Caki2 (cell line): Measurements from ENCODE around the gene KATNAL1. TPM values are rescaled to one million over a fixed set of nuclear protein-coding genes. Genes with fewer than 3 reads are reported as not detected.
"Not testable (repeated sequence)": the region's sequence is repeated elsewhere in the genome, so short reads cannot be mapped to it uniquely, and the experiment has no call there.

Source experiments
- DNase-seq: peaks from one replicate; pipeline ENCODE4 v3.0.0-alpha.2; 2015; ENCODE audit warnings: low read depth
- in situ Hi-C: cut with HindIII; loops from 2 replicates; pipeline ENCODE4 v1.10.0; 2016; ENCODE audit warnings: low sequenced_read_pairs, low pct_unique_long_range_greater_than_20kb, mixed read lengths
- total RNA-seq: library from RNA; depleted of rRNA; stranded (reverse); fragments of >200 nt; shearing (Covaris generic); gene quantifications from 2 replicates; pipeline ENCODE4 v1.2.3, GENCODE V29; 2014; ENCODE audit warnings: low replicate concordance

KATNAL1 gene
- total RNA-seq, 1 experiment from 2014 or later, result 15.1 TPM

DNA sequence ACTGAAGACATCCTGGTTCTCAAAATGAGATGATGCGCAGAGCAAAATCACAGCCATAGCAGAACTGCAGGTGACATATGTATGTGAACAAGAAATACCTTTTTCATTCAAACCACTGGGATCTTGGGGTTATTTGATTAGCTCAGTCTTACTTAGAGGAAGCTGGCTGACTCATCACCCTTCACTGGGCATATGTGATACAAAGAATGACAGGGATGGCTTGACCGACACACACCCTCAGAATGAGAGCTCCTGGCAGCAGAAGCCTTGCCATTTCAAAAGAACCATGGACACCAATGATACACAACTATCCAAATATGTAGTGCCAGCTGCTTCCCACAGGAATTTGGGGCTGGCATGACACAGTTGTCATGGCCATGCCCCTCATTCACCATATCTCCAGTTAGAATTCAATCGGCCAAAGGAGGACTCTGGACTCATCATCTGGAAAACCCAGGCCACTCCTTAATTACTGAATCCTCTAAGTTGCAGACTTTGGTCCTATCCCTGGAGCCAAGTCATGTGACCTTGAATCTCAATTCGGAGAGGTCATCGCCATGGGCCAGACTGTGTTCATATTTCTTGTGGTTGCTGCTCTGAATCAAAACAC is 115.8 kb downstream of the KATNAL1 start:
- in situ Hi-C loops, result no loop called here

DNA sequence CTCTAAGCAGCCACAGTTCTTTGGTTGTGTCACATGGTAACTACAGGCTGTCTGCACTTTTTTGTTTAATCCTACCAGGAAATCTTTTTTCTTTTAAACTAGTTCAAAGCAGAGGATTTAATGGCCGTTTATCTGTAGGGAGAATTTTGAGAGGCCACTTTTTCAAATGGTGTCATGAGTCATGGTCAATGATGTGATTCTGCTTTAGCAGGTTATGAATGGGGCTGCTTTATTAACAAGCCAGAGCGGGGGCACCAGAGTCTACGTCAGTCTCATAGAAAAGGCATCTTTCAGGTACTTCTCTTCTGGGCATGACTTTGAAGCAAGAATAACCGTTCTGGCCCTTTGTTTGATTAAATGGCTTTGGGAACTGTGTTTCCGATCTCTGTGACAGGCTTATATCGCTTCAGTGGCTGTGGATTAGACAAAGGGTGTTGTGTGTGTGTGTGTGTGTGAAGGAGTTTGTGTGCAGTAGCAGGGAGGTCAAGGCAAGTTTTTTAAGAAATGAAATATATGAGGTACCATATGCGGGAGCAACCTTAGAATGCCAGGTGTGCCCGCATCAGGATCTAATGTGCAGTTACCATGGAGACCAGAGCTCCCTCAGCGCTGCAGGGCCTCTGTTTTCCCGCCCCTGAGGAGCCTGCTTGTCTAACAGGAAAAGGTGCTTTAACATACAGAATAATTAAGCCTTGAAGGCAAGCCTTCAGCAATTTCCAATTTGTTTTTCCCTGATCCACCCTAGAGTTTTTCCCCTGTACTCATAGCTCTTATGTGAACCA is 120.5 kb downstream of the KATNAL1 start:
- in situ Hi-C loops, result no loop called here
- DNase-seq, result no peak

More for the DNA sequence above, 115.8 kb downstream of the KATNAL1 start:
- peak; percentile 29 for DNase-seq

GRCh38 chr13:30181888-30182651 is 125.3 kb downstream of the KATNAL1 start:
- in situ Hi-C loops, result no loop called here

DNA sequence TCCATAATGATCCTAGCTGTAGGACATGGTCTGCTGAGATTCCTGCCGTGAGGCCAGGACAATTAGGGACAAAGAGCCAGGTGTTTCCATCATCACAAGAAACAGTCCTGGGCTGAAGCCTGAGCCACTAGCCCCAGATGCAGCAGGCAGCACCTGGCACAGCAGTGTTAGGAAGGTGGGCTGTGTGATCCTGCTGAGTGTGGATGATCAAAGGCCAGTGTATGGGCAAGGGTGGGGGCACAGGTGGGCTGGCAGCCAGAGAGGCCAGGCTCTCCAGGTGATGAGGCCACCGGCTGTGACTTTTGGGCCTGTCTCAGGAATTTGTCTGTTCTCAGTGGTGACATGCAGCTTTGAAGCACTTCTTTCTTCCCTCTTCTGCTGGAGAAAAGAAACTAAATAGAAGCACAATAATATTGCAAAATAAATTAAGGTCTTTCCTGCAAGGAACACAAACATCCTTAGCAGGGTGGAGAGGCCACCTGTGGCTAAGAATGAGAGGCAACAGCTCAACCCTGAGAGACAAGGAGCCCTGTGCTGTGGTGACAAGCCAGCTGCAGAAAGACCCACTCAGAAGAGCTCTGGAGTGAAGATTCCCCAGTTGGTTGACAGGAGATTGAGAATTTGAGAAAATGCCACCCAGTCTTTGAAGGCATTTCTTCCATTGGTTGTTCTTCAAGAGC is 127.6 kb downstream of the KATNAL1 start:
- no peak for DNase-seq

More at GRCh38 chr13:30181888-30182651, 125.3 kb downstream of the KATNAL1 start:
- DNase-seq, result no peak

GRCh38 chr13:30178976-30179375 is 128.4 kb downstream of the KATNAL1 start:
- DNase-seq, result no peak
- in situ Hi-C loops, result no loop called here

More for the DNA sequence above, 127.6 kb downstream of the KATNAL1 start:
- in situ Hi-C loops, result no loop called here

GRCh38 chr13:30175166-30175565 is 132.2 kb downstream of the KATNAL1 start:
- in situ Hi-C loops, result no loop called here
- no peak for DNase-seq

- in situ Hi-C loops, result not testable (repeated sequence)
Measured at GRCh38 chr13:30174250-30174649, 133.1 kb downstream of the KATNAL1 start.

DNA sequence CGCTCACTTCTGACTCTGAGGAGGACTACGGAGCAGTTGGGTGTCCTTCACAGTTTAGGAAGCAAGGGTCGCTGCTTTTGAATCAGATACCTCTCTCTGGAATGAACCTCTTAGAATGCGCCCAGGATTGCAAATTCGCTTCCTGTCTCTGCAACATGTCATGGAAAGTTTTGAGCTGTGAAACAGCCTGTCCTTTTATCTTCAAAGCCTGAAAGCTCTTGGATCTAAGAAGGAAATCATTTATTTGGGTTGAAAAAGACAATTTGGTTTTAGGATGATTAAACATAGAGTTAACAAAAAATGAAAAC is 134.1 kb downstream of the KATNAL1 start:
- in situ Hi-C loops, result no loop called here
- DNase-seq, result no peak

More at GRCh38 chr13:30174250-30174649, 133.1 kb downstream of the KATNAL1 start:
- not testable (repeated sequence) for DNase-seq

- in situ Hi-C loops, result no loop called here
- DNase-seq, result peak; percentile 65
Measured at GRCh38 chr13:30172593-30173302, 134.6 kb downstream of the KATNAL1 start.

GRCh38 chr13:30170569-30170968 is 136.8 kb downstream of the KATNAL1 start:
- in situ Hi-C loops, result no loop called here

DNA sequence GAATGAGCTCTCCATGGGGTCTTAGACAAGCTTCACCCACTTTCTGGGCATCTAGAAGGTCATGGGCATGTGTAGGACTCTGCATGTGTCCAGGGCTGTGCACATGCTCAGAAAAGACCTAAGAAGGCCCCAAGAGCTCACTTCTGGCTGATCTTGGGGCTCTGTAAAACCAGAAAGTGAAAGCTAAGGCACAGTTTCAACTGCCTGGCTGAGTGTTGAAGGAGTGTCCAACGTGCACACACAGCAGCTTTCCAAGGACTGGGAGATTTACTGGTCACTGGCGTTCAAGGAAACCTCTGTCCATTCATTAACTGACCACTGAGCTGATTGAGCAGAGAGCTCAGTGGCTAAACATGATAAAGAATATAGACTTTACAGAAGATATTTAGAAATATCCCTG is 137.9 kb downstream of the KATNAL1 start:
- DNase-seq, result no peak

More at GRCh38 chr13:30170569-30170968, 136.8 kb downstream of the KATNAL1 start:
- DNase-seq, result no peak

GRCh38 chr13:30165796-30166195 is 141.6 kb downstream of the KATNAL1 start:
- in situ Hi-C loops, result no loop called here
- DNase-seq, result no peak

More for the DNA sequence above, 137.9 kb downstream of the KATNAL1 start:
- in situ Hi-C loops, result no loop called here

DNA sequence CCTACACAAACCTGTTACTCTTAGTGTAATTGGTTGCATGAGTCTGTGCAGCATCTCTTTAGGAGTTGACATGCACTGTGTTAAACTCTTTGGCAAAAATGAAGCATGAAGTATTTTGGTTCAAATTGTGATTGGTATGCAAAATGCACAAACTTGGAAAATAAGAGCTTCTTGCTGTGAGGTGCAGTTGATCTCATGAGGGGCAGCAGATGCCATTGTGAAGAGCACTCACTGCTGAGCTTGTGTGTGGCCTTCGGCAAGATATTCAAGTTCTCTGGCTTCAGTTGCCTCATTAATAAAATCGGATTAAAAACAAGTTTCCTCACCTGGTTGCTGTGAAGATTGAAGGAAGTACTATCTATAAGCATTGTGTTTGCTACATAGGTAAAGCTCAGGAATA is 142.3 kb downstream of the KATNAL1 start:
- DNase-seq, result no peak
- in situ Hi-C loops, result no loop called here

DNA sequence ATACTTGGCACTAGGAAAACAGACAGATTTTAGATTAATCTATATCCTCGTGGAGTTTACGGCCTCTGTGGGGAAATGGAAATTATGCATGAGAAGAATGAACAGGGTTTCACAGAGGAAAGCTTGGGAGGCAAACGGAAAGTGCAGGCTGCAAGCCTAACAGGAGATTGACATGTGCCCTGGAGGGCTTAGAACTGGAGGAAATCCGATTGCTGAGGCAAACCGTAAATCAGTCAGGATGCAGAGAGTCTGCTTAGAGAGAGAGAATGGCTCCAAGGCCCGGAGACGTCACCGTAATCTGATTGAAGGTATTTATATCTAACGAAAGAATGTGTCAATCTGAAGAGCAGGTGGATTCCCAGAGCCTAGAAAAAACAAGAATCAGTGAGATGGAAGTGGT is 143.2 kb downstream of the KATNAL1 start:
- no peak for DNase-seq
- in situ Hi-C loops, result no loop called here

- in situ Hi-C loops, result no loop called here
- no peak for DNase-seq
Measured at GRCh38 chr13:30163441-30163840, 143.9 kb downstream of the KATNAL1 start.

GRCh38 chr13:30159446-30159839 is 147.9 kb downstream of the KATNAL1 start:
- DNase-seq, result peak; percentile 84
- in situ Hi-C loops, result no loop called here

DNA sequence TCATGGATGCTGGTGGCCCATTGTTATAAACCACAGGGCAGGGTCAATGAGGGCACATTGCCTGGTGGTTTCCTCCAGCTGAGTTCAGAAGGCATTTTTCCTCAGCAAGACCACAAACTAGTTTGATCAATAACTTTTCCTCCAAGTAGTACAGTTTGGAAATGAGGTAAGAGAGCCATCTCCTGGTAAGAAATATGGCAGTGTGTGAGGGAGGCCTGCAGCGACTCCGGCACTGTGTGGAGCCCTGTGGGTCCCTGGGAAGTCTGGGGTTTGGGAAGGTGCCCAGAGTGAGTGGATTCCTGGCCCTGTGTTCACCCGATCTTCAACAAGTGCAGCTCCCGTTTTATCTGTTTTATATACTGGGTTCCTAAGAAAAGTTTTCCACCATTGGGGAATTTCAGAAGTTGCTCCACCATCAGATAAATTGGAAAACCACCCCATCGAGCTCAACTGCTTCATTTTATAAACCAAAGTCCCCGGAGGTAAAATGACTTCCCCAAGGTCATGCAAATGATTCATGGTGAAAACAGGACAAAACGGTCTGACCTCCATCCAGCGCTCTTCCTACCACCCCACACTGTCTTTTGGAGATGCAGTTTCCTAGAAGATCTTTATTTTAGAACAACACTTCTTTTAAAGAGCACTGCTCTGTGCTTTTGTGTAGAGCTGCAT is 148.4 kb downstream of the KATNAL1 start:
- in situ Hi-C loops, result no loop called here
- DNase-seq, result peak; percentile 47
